ENCODE measurements around the gene ERGIC1.
"Not testable (repeated sequence)": the region's sequence is repeated elsewhere in the genome, so short reads cannot be mapped to it uniquely, and the experiment has no call there.

Gene ERGIC1, protein sequence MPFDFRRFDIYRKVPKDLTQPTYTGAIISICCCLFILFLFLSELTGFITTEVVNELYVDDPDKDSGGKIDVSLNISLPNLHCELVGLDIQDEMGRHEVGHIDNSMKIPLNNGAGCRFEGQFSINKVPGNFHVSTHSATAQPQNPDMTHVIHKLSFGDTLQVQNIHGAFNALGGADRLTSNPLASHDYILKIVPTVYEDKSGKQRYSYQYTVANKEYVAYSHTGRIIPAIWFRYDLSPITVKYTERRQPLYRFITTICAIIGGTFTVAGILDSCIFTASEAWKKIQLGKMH

DNA sequence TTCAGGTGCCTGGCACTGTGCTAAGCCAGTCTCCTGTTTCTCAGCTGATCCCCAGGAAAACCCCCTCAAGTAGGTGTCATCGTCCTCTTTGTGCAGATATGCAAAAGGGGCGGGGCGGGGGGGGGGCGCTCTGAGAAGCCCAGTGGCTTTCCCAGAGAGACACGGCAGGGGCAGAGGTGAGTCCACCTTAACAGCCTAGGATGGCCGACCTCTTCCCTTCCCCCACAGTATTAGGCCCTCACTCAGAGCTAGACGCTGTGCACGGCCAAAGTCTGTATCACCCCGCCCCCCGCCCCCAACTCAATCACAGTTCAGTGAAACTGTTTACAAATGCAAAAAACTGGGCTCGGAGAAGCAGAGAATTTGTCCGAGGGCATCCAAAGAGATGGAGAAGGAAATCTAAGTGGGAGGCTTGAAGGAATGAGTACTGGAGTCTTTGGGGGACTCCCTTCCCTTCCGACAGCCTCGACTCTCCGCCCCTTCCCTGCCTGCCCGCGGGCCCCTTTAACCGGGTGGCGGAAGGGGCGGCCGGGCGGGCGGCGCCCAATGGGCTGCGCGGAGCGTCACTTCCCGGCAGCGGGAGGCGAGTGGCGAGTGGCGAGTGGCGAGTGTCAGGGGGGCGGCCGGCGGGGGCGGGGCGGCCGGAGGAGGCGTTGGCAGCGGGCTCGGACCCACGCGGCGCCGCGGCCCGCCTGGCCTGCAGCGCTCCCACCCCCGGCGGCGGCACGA is at the start of gene ERGIC1:
ERGIC1 (plus strand) TSS at position 566 of the 729 bp plus-strand sequence; CDS start at position 729, 163 bp downstream.
- peak within 1 kb of the TSS; percentile 67 for H3K9ac ChIP-seq
- TF ChIP-seq, protein P1, sequence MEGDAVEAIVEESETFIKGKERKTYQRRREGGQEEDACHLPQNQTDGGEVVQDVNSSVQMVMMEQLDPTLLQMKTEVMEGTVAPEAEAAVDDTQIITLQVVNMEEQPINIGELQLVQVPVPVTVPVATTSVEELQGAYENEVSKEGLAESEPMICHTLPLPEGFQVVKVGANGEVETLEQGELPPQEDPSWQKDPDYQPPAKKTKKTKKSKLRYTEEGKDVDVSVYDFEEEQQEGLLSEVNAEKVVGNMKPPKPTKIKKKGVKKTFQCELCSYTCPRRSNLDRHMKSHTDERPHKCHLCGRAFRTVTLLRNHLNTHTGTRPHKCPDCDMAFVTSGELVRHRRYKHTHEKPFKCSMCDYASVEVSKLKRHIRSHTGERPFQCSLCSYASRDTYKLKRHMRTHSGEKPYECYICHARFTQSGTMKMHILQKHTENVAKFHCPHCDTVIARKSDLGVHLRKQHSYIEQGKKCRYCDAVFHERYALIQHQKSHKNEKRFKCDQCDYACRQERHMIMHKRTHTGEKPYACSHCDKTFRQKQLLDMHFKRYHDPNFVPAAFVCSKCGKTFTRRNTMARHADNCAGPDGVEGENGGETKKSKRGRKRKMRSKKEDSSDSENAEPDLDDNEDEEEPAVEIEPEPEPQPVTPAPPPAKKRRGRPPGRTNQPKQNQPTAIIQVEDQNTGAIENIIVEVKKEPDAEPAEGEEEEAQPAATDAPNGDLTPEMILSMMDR (IDR thresholded peaks at IDR 0.05) = peak; percentile 8
- no peaks in the 10 kb centered on the region for H3K79me2 ChIP-seq
- peak within 1 kb of the TSS; percentile 97 for H3K4me2 ChIP-seq (ENCODE audit: low read length)
- H2AFZ ChIP-seq = peak within 1 kb of the TSS; percentile 95
- peak within 1 kb of the TSS; percentile 82 for H3K27ac ChIP-seq
- no peaks in the 10 kb centered on the region for H3K36me3 ChIP-seq (ENCODE audit: control insufficient read depth, insufficient read depth, low read length)
- H3K27me3 ChIP-seq (ENCODE audit: control insufficient read depth, insufficient read depth, low read length) = no peaks in the 10 kb centered on the region
- peaks cover 11% of the 10 kb centered on the region for H3K4me1 ChIP-seq
- H3K4me3 ChIP-seq (ENCODE audit: low read depth, low read length) = peak within 1 kb of the TSS; percentile 70
- no peaks in the 10 kb centered on the region for H3K9me3 ChIP-seq (ENCODE audit: control insufficient read depth, low read length)

DNA sequence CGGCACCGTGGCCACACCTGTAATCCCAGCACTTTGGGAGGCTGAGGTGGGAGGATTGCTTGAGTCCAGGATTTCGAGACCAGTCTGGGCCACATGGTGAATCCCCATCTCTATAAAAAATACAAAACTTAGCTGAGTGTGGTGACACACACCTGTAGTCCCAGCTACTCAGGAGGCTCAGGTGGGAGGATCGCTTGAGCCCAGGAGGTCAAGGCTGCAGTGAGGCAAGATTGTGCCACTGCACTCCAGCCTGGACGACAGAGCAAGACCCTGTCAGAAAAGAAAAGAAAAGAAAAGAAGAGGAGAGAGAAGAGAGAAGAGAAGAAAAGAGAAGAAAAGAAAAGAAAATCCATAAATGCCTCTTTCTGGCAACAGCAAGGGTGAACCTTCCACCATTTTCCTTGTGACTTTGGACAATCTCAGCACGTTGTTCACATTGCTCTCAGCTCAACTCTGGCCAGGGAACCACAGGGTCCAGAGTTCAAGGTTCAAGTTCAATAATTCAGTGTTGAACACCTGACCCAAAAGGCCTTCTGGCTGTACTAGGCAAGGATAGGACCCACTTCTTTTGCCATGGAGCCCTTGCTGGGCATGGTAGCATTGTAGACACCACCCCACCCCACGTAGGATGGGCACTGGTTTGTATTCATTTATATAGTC is 48.5 kb upstream of the ERGIC1 start:
- H3K36me3 ChIP-seq (ENCODE audit: control insufficient read depth, insufficient read depth, low read length) = no peaks in the 10 kb centered on the region
- H3K79me2 ChIP-seq = no peaks in the 10 kb centered on the region
- no peak overlapping the region for H3K9ac ChIP-seq
- no peak overlapping the region for H3K4me3 ChIP-seq (ENCODE audit: low read depth, low read length)
- no peaks in the 10 kb centered on the region for H3K4me1 ChIP-seq
- TF ChIP-seq, protein P1 (IDR thresholded peaks at IDR 0.05) = no peak
- no peak overlapping the region for H3K4me2 ChIP-seq (ENCODE audit: low read length)
- no peak overlapping the region for H3K27ac ChIP-seq
- no peak overlapping the region for H2AFZ ChIP-seq
- H3K9me3 ChIP-seq (ENCODE audit: control insufficient read depth, low read length) = no peaks in the 10 kb centered on the region
- no peaks in the 10 kb centered on the region for H3K27me3 ChIP-seq (ENCODE audit: control insufficient read depth, insufficient read depth, low read length)

DNA sequence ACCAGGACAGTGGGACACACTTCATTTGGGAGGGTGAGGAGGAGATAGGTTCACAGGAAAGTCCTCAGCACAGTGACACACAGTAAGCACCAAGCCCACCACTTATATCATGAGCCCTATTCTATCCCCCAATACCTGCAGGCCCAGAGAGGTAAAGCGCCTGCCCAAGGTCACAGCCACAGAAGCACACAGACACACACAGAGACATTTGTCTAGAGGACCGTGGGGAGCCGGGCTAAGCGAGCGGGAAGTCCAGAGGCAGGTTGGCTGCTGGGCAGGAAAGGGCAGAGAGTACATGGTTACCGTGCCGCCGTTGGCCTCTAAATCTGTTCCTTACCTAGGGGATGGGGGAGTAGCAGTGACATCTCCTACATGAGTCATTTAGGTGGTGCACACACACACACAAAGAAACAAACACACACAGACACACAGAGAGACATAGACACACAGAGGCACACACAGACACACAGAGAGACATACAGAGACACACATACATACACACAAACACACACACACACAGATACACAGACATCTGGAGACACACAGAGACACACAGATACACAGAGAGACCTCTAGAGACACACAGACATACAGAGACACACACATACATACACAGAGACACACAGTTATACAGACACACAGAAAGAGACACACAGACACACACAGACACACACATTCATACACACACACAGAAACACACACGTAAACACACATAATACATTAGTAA is 47.2 kb upstream of the ERGIC1 start:
- Histone ChIP-seq H3K4me2 (ENCODE audit: low read length) (no peak overlapping the region), H3K27ac (no peak overlapping the region), H3K9me3 (ENCODE audit: control insufficient read depth, low read length) (no peaks in the 10 kb centered on the region), H3K79me2 (no peaks in the 10 kb centered on the region), H2AFZ (no peak overlapping the region), H3K36me3 (ENCODE audit: control insufficient read depth, insufficient read depth, low read length) (no peaks in the 10 kb centered on the region), H3K4me1 (peaks cover 9% of the 10 kb centered on the region), H3K27me3 (ENCODE audit: control insufficient read depth, insufficient read depth, low read length) (no peaks in the 10 kb centered on the region), H3K4me3 (ENCODE audit: low read depth, low read length) (no peak overlapping the region), H3K9ac (no peak overlapping the region)
- TF ChIP-seq, protein P1 (IDR thresholded peaks at IDR 0.05) = no peak

DNA sequence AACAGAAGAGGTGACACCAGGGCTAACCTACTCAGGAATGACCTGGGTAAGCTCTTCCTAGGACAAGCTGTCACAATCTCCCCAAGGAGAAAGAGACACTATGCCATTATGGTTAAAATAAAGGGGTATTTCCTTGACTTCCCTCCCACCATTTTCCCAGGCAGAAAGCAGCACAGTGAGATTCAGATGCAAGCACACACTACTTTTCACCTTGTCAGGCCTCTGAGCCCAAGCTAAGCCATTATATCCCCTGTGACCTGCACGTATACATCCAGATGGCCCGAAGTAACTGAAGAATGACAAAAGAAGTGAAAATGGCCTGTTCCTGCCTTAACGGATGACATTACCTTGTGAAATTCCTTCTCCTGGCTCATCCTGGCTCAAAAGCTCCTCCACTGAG is 46.5 kb upstream of the ERGIC1 start:
- H3K27ac ChIP-seq; H3K27me3 ChIP-seq (ENCODE audit: control insufficient read depth, insufficient read depth, low read length); H3K4me1 ChIP-seq; H3K4me3 ChIP-seq (ENCODE audit: low read depth, low read length); H3K36me3 ChIP-seq (ENCODE audit: control insufficient read depth, insufficient read depth, low read length); H3K79me2 ChIP-seq; H3K4me2 ChIP-seq (ENCODE audit: low read length); H3K9ac ChIP-seq; H2AFZ ChIP-seq; H3K9me3 ChIP-seq (ENCODE audit: control insufficient read depth, low read length): not testable (repeated sequence)

All from parathyroid adenoma (tissue), 2 donors.